GM23248 (cell line): Measurements from ENCODE around the gene FERMT2.

Source experiments
- EZH2 ChIP-seq: fragments of 200-600 bp; sonication (generic); IDR thresholded peaks from 2 replicates; pipeline ENCODE4 v1.6.1; 2018; ENCODE audit warnings: antibody characterized with exemption, mild to moderate bottlenecking; ENCODE audit not compliant: insufficient read depth, poor library complexity, severe bottlenecking
- EZH2phosphoT487 ChIP-seq: fragments of 200-600 bp; sonication (generic); IDR thresholded peaks from 2 replicates; pipeline ENCODE4 v1.6.1; 2018; ENCODE audit warnings: antibody characterized with exemption, moderate library complexity, mild to moderate bottlenecking, low read depth; ENCODE audit not compliant: insufficient read depth

- TF ChIP-seq EZH2 = no peak
- TF ChIP-seq EZH2phosphoT487 = no peak
These were observed 37.3 kb upstream of the FERMT2 start for GRCh38 chr14:52988139-52988538.
